Left lung (tissue), 10 donors: ENCODE measurements around the gene NBDY. TPM values are rescaled to one million over a fixed set of nuclear protein-coding genes. Genes with fewer than 3 reads are reported as not detected.

Experiments
- ATAC-seq: fragments of 200-7000 bp; cut with Tn5 transposase; one replicate; pipeline ENCODE4 v1.9.1; 2020; ENCODE audit warnings: moderate library complexity
- DNase-seq, 4 donors: peaks; one replicate each; pipeline ENCODE4 v3.0.0-alpha.2; 2013 to 2020
- H3K27ac ChIP-seq, 2 donors: fragments of 200-600 bp; sonication (generic) in 1 of 2; one replicate each; pipeline versions ENCODE4 v1.5.0 to v1.8.0; 2020 to 2021
- H3K27me3 ChIP-seq, 2 donors: fragments of 200-600 bp; sonication (generic) in 1 of 2; one replicate each; pipeline versions ENCODE4 v1.5.0 to v1.8.0; 2020 to 2021
- H3K36me3 ChIP-seq, 2 donors: fragments of 200-600 bp; sonication (generic) in 1 of 2; one replicate each; pipeline versions ENCODE4 v1.5.0 to v1.8.0; 2020 to 2021
- H3K4me1 ChIP-seq, 2 donors: fragments of 200-600 bp; one replicate each; pipeline ENCODE4 v1.8.0; 2021
- H3K4me3 ChIP-seq, 2 donors: fragments of 200-600 bp; sonication (generic) in 1 of 2; one replicate each; pipeline versions ENCODE4 v1.5.0 to v1.8.0; 2020 to 2021; ENCODE audit warnings: mild to moderate bottlenecking in 1 of 2
- H3K9me3 ChIP-seq, 2 donors: fragments of 200-600 bp; sonication (generic) in 1 of 2; one replicate each; pipeline versions ENCODE4 v1.5.0 to v1.8.0; 2020 to 2021
- intact Hi-C, 2 donors: fragments of 100-400 bp; cut with DNase I; formaldehyde crosslinking; loops; one replicate each; pipeline versions ENCODE4 v1.11.2 to v1.14.2; 2022
- polyA plus RNA-seq, 6 donors: library from polyadenylated mRNA; unstranded; fragments of 120-200 nt; gene quantifications; one replicate each; pipeline ENCODE4 v1.2.1, GENCODE V29; 2013; ENCODE audit not compliant: insufficient read length in 6 of 6
- total RNA-seq, 2 donors: library from RNA; stranded (reverse); fragmentation: NEBNext Ultra II Directional; extraction: Animal tissue kit (Norgen Biotek cat#: 25700); gene quantifications; one replicate each; pipeline ENCODE4 v1.2.1, GENCODE V29; 2021
- TF ChIP-seq, protein P1 (sequence below), 2 donors: fragments of 200-600 bp; sonication (generic) in 1 of 2; IDR thresholded peaks; one replicate each; pipeline versions ENCODE4 v1.5.0 to v1.8.0; 2021; ENCODE audit warnings: antibody characterized with exemption in 2 of 2
- donor health status: DM: no; HTN: yes; CAD: no.
- donor health status: DM: no; HTN: no; CAD: no.

The NBDY gene
- total and polyA plus RNA-seq, 8 donors = 39.5 to 86.4 (median 70.6) TPM

DNA sequence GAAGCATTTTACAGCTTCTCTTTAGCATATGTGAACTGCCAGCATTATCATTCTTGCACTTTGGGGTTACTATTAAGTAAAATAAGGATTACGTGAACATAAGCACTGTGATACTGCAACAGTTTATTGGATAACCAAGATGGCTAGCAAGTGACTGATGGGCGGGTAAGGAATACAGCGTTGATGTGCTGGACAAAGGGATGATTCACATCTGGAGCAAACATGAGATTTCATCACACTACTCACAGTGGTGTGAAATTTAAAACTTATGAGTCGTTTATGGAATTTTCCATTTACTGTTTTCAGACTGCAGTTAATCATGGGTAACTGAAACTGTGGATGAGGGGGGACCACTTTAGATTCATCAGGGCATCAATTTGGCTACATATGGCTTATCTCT is 16.0 kb downstream of the NBDY start:
- ATAC-seq (no peak), DNase-seq (no peak)
- peaks cover 0 to 4% of the 10 kb centered on the region in 2 donors for H3K9me3 ChIP-seq
- intact Hi-C loops = no loop called here
- no peak overlapping the region for H3K27ac ChIP-seq
- TF ChIP-seq, protein P1, sequence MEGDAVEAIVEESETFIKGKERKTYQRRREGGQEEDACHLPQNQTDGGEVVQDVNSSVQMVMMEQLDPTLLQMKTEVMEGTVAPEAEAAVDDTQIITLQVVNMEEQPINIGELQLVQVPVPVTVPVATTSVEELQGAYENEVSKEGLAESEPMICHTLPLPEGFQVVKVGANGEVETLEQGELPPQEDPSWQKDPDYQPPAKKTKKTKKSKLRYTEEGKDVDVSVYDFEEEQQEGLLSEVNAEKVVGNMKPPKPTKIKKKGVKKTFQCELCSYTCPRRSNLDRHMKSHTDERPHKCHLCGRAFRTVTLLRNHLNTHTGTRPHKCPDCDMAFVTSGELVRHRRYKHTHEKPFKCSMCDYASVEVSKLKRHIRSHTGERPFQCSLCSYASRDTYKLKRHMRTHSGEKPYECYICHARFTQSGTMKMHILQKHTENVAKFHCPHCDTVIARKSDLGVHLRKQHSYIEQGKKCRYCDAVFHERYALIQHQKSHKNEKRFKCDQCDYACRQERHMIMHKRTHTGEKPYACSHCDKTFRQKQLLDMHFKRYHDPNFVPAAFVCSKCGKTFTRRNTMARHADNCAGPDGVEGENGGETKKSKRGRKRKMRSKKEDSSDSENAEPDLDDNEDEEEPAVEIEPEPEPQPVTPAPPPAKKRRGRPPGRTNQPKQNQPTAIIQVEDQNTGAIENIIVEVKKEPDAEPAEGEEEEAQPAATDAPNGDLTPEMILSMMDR (IDR thresholded peaks at IDR 0.05) = no peak
- H3K36me3 ChIP-seq = no peaks in the 10 kb centered on the region
- no peak overlapping the region for H3K4me3 ChIP-seq
- no peaks in the 10 kb centered on the region for H3K4me1 ChIP-seq
- H3K27me3 ChIP-seq = peaks cover 0 to 6% of the 10 kb centered on the region in 2 donors

DNA sequence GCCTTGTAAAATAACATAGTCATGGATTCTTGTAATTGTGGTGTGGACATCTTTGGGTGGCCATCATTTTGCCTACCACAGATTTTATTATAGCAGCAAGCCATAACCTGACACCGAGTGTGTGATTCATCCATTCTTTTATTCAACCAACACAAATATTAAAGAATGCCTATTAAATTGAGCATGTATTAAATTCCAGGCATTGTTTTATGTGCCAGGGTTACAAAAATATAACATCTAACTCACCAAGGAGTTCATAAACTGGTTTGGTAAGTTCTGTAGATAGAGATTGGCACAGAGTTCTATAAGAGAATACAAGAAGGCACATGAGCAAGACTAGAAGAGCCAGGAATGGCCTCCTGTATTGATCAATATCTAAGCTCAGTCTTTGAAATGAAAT is 18.0 kb downstream of the NBDY start:
- Histone ChIP-seq H3K4me3 (no peak overlapping the region), H3K27ac (no peak overlapping the region), H3K27me3 (peaks cover 0 to 3% of the 10 kb centered on the region in 2 donors), H3K36me3 (no peaks in the 10 kb centered on the region), H3K4me1 (no peaks in the 10 kb centered on the region), H3K9me3 (peaks cover 0 to 1% of the 10 kb centered on the region in 2 donors)
- TF ChIP-seq, protein P1 (IDR thresholded peaks at IDR 0.05) = no peak
- intact Hi-C loops = no loop called here
- ATAC-seq = no peak
- no peak for DNase-seq

DNA sequence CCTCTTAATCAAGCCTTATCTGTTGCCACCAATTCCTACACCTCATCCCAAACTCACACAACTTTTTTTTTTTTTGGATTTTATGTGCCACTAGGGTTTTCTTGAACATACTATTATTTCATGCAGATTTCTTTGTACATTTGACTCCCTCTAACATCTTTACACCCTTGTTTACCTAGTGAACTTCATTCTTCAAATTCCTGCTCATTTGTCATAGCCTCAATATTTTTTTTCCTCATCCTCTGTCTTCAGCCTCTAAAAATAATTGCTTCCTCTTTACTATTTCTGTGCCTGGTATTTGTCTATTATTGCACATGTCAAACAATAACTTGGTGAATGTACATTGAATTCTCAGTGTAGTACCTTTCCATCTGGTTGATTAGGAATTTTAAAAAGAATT is 22.0 kb downstream of the NBDY start:
- Histone ChIP-seq H3K27me3 (peaks cover 0 to under 1% of the 10 kb centered on the region in 2 donors), H3K4me1 (no peaks in the 10 kb centered on the region), H3K36me3 (no peaks in the 10 kb centered on the region), H3K4me3 (no peak overlapping the region), H3K9me3 (no peaks in the 10 kb centered on the region), H3K27ac (no peak overlapping the region)
- DNase-seq = no peak
- TF ChIP-seq, protein P1 (IDR thresholded peaks at IDR 0.05) = no peak
- no peak for ATAC-seq
- intact Hi-C loops = no loop called here

DNA sequence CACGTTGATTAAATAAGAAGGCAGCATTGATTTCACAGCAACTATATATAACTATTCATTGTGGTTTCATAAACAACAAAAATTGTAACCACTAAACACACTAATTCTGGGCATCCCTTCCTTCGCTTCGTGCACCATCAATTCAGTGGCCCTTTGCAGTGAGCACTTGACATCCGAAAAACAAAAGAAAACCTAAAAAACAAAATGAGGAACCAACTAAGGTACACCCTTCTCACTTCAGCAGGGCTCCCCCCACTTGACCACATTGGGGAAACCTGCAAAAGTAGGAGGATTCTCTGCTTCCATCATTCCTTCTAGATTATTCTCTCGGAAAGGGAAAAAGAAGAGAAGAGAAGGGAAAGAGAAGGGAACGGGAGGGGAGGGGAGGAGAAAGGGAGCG is 28.3 kb downstream of the NBDY start:
- Histone ChIP-seq H3K4me3 (no peak overlapping the region), H3K9me3 (no peaks in the 10 kb centered on the region), H3K36me3 (no peaks in the 10 kb centered on the region), H3K27ac (no peak overlapping the region), H3K27me3 (no peaks in the 10 kb centered on the region), H3K4me1 (no peaks in the 10 kb centered on the region)
- TF ChIP-seq, protein P1 (IDR thresholded peaks at IDR 0.05) = no peak
- intact Hi-C loops = no loop called here
- no peak for ATAC-seq
- DNase-seq = no peak

DNA sequence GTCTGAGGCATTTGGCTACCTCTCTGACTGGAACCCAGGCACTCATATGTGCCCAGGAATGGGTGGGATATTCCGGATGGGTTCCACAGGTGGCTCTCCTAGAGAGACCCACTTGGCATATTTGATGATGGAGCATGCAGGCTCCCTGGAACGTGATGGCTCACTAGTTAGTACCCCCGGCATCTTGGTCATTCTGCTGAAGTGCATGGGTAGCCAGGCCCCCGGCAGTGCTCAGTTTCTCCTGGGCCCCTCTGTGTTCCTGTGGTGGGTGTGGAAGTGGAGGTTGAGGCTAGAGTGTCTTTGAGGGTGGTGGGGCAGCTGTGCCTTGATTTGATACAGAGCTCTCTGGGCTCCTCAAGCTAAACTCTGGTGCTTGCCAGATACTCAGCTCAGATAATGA is 29.4 kb downstream of the NBDY start:
- no peaks in the 10 kb centered on the region for H3K36me3 ChIP-seq
- intact Hi-C loops = no loop called here
- no peaks in the 10 kb centered on the region for H3K4me1 ChIP-seq
- H3K27me3 ChIP-seq = no peaks in the 10 kb centered on the region
- TF ChIP-seq, protein P1 (IDR thresholded peaks at IDR 0.05) = no peak
- DNase-seq (no peak), ATAC-seq (no peak)
- H3K4me3 ChIP-seq = no peak overlapping the region
- no peaks in the 10 kb centered on the region for H3K9me3 ChIP-seq
- no peak overlapping the region for H3K27ac ChIP-seq
